PFSK-1 (cell line): ENCODE measurements around the gene SPCS1.

Source experiments
- FOXP2 ChIP-seq: optimal IDR thresholded peaks from 2 replicates; pipeline ENCODE3; 2011; ENCODE audit warnings: borderline replicate concordance, control low read depth, inconsistent platforms; ENCODE audit not compliant: insufficient read depth; ENCODE audit errors: extremely low read length, extremely low read depth
- POLR2AphosphoS5 ChIP-seq: IDR thresholded peaks from 2 replicates; pipeline ENCODE4 v1.6.1; 2012; ENCODE audit warnings: low read depth, mild to moderate bottlenecking, control low read depth, low read length, moderate library complexity
- SIN3A ChIP-seq: IDR thresholded peaks from 2 replicates; pipeline ENCODE4 v1.6.1; 2012; ENCODE audit warnings: mild to moderate bottlenecking, low read length, moderate library complexity, borderline replicate concordance; ENCODE audit not compliant: insufficient read depth
- TF ChIP-seq, protein P1 (sequence below), 2 experiments: IDR thresholded peaks; 2 replicates each; pipeline versions ENCODE4 v1.6.1 to v1.8.0; 2011 to 2012; ENCODE audit warnings: low read depth in 2 of 2, low read length in 2 of 2, control low read depth in 1 of 2, inconsistent platforms in 1 of 2, mild to moderate bottlenecking in 1 of 2, moderate library complexity in 1 of 2; ENCODE audit not compliant: insufficient read depth in 1 of 2

DNA sequence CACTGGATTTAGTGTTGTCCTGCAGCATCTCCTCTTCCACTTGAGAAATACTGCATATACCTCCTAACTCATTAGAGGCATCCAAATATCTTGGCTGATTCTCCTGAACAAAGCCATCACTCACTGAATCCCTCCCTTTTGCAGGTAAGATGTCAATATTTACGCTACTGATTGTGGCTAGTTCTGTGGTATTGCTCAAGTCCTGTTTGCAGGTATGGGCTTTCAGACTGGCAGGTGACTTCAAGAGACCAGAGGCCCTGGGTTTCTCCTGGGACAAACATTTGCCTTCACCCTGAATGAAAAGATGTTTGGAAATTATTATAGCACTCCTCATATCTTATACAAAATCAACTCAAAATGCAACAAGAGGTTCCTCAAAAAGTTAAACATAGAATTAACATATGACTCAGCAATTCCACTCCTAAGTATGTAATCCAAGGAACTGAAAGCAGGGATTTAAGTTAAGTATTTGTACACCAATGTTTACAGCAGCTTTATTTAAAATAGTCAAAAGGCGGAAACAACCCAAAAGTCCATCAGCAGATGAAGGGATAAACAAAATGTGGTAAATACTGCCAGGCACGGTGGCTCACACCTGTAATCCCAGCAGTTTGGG is 46.2 kb downstream of the SPCS1 start:
- no peak for TF ChIP-seq POLR2AphosphoS5
- TF ChIP-seq SIN3A, result no peak
- no peak for TF ChIP-seq FOXP2
- TF ChIP-seq, protein P1, sequence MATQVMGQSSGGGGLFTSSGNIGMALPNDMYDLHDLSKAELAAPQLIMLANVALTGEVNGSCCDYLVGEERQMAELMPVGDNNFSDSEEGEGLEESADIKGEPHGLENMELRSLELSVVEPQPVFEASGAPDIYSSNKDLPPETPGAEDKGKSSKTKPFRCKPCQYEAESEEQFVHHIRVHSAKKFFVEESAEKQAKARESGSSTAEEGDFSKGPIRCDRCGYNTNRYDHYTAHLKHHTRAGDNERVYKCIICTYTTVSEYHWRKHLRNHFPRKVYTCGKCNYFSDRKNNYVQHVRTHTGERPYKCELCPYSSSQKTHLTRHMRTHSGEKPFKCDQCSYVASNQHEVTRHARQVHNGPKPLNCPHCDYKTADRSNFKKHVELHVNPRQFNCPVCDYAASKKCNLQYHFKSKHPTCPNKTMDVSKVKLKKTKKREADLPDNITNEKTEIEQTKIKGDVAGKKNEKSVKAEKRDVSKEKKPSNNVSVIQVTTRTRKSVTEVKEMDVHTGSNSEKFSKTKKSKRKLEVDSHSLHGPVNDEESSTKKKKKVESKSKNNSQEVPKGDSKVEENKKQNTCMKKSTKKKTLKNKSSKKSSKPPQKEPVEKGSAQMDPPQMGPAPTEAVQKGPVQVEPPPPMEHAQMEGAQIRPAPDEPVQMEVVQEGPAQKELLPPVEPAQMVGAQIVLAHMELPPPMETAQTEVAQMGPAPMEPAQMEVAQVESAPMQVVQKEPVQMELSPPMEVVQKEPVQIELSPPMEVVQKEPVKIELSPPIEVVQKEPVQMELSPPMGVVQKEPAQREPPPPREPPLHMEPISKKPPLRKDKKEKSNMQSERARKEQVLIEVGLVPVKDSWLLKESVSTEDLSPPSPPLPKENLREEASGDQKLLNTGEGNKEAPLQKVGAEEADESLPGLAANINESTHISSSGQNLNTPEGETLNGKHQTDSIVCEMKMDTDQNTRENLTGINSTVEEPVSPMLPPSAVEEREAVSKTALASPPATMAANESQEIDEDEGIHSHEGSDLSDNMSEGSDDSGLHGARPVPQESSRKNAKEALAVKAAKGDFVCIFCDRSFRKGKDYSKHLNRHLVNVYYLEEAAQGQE (IDR thresholded peaks at IDR 0.05; ENCODE audit: insufficient read depth in 1 of 2, low read depth in 2 of 2, low read length in 2 of 2), result no peak
